ENCODE results near the gene ZNF488.

The ZNF488 gene

GRCh38 chr10:47401210-47401609, 17.1 kb upstream of the ZNF488 start:
- TF ChIP-seq CTCF (conservative IDR thresholded peaks at IDR 0.05; ENCODE audit: low read length), result no peak
- Histone ChIP-seq H3K36me3 (ENCODE audit: insufficient read depth, low read length) (no peaks in the 10 kb centered on the region), H3K4me3 (ENCODE audit: low read length, poor library complexity, severe bottlenecking) (no peak overlapping the region), H4K20me1 (ENCODE audit: insufficient read depth, low read length, poor library complexity, severe bottlenecking) (no peaks in the 10 kb centered on the region), H3K27me3 (ENCODE audit: insufficient read depth, low read length, poor library complexity, severe bottlenecking) (no peaks in the 10 kb centered on the region), H2AFZ (ENCODE audit: low read length) (no peak overlapping the region), H3K9me3 (ENCODE audit: insufficient read depth, low read depth, low read length) (no peaks in the 10 kb centered on the region), H3K9me2 (replicated peaks; ENCODE audit: low read depth, low read length) (no peaks in the 10 kb centered on the region), H3K4me1 (ENCODE audit: insufficient read depth, low read length, poor library complexity, severe bottlenecking) (no peaks in the 10 kb centered on the region), H3K4me2 (ENCODE audit: low read depth, low read length, poor library complexity, severe bottlenecking) (no peak overlapping the region), H3F3A (ENCODE audit: low read depth) (no peaks in the 10 kb centered on the region), H3K79me2 (ENCODE audit: insufficient read depth, low read length) (no peaks in the 10 kb centered on the region), H3K9ac (ENCODE audit: low read depth, low read length, poor library complexity, severe bottlenecking) (no peak overlapping the region)

GRCh38 chr10:47400786-47401185, 16.7 kb upstream of the ZNF488 start:
- H3K79me2 ChIP-seq (ENCODE audit: insufficient read depth, low read length), result no peaks in the 10 kb centered on the region
- H3F3A ChIP-seq (ENCODE audit: low read depth), result no peaks in the 10 kb centered on the region
- no peaks in the 10 kb centered on the region for H4K20me1 ChIP-seq (ENCODE audit: insufficient read depth, low read length, poor library complexity, severe bottlenecking)
- H3K4me3 ChIP-seq (ENCODE audit: low read length, poor library complexity, severe bottlenecking), result no peak overlapping the region
- no peak overlapping the region for H2AFZ ChIP-seq (ENCODE audit: low read length)
- H3K27me3 ChIP-seq (ENCODE audit: insufficient read depth, low read length, poor library complexity, severe bottlenecking), result peaks cover 2% of the 10 kb centered on the region
- no peak overlapping the region for H3K9ac ChIP-seq (ENCODE audit: low read depth, low read length, poor library complexity, severe bottlenecking)
- no peaks in the 10 kb centered on the region for H3K4me1 ChIP-seq (ENCODE audit: insufficient read depth, low read length, poor library complexity, severe bottlenecking)
- no peaks in the 10 kb centered on the region for H3K9me3 ChIP-seq (ENCODE audit: insufficient read depth, low read depth, low read length)
- H3K36me3 ChIP-seq (ENCODE audit: insufficient read depth, low read length), result no peaks in the 10 kb centered on the region
- H3K4me2 ChIP-seq (ENCODE audit: low read depth, low read length, poor library complexity, severe bottlenecking), result no peak overlapping the region
- no peak for TF ChIP-seq EZH2phosphoT487 (IDR thresholded peaks at IDR 0.05; ENCODE audit: borderline replicate concordance)
- TF ChIP-seq CTCF (conservative IDR thresholded peaks at IDR 0.05; ENCODE audit: low read length), result no peak
- no peaks in the 10 kb centered on the region for H3K9me2 ChIP-seq (replicated peaks; ENCODE audit: low read depth, low read length)

GRCh38 chr10:47400251-47400650, 16.2 kb upstream of the ZNF488 start:
- Histone ChIP-seq H3K9ac (ENCODE audit: low read depth, low read length, poor library complexity, severe bottlenecking) (no peak overlapping the region), H3F3A (ENCODE audit: low read depth) (no peaks in the 10 kb centered on the region), H3K27me3 (ENCODE audit: insufficient read depth, low read length, poor library complexity, severe bottlenecking) (peaks cover 7% of the 10 kb centered on the region), H3K4me1 (ENCODE audit: insufficient read depth, low read length, poor library complexity, severe bottlenecking) (no peaks in the 10 kb centered on the region), H3K4me3 (ENCODE audit: low read length, poor library complexity, severe bottlenecking) (no peak overlapping the region), H3K9me2 (replicated peaks; ENCODE audit: low read depth, low read length) (no peaks in the 10 kb centered on the region), H4K20me1 (ENCODE audit: insufficient read depth, low read length, poor library complexity, severe bottlenecking) (no peaks in the 10 kb centered on the region), H2AFZ (ENCODE audit: low read length) (no peak overlapping the region), H3K9me3 (ENCODE audit: insufficient read depth, low read depth, low read length) (no peaks in the 10 kb centered on the region), H3K36me3 (ENCODE audit: insufficient read depth, low read length) (no peaks in the 10 kb centered on the region), H3K4me2 (ENCODE audit: low read depth, low read length, poor library complexity, severe bottlenecking) (no peak overlapping the region), H3K79me2 (ENCODE audit: insufficient read depth, low read length) (no peaks in the 10 kb centered on the region)
- no peak for TF ChIP-seq CTCF (conservative IDR thresholded peaks at IDR 0.05; ENCODE audit: low read length)
- TF ChIP-seq EZH2phosphoT487 (IDR thresholded peaks at IDR 0.05; ENCODE audit: borderline replicate concordance), result no peak

Measured in Loucy (cell line).